Activated CD4-positive, alpha-beta T cell treated with anti-CD3 and anti-CD28 coated beads, Interleukin-10, Interleukin-2, amounts not matched to agents 100 ng/mL and 50 ng/mL, durations not matched to agents 16 hours and 8 hours (primary cell): Measurements from ENCODE around the gene ATP2B2.

Experiments used
- DNase-seq: peaks from one replicate; pipeline ENCODE4 v3.0.0-alpha.2; 2020

ATP2B2 gene

GRCh38 chr3:10468613-10469354 lies 36.6 kb downstream of the ATP2B2 start:
- DNase-seq = no peak

GRCh38 chr3:10467904-10468612 lies 37.3 kb downstream of the ATP2B2 start:
- DNase-seq = no peak

- no peak for DNase-seq
These were observed 38.2 kb downstream of the ATP2B2 start for GRCh38 chr3:10467204-10467603.

- DNase-seq = no peak
These were observed 39.2 kb downstream of the ATP2B2 start for GRCh38 chr3:10466186-10466585.

GRCh38 chr3:10465161-10465560 lies 40.2 kb downstream of the ATP2B2 start:
- DNase-seq = no peak

DNA sequence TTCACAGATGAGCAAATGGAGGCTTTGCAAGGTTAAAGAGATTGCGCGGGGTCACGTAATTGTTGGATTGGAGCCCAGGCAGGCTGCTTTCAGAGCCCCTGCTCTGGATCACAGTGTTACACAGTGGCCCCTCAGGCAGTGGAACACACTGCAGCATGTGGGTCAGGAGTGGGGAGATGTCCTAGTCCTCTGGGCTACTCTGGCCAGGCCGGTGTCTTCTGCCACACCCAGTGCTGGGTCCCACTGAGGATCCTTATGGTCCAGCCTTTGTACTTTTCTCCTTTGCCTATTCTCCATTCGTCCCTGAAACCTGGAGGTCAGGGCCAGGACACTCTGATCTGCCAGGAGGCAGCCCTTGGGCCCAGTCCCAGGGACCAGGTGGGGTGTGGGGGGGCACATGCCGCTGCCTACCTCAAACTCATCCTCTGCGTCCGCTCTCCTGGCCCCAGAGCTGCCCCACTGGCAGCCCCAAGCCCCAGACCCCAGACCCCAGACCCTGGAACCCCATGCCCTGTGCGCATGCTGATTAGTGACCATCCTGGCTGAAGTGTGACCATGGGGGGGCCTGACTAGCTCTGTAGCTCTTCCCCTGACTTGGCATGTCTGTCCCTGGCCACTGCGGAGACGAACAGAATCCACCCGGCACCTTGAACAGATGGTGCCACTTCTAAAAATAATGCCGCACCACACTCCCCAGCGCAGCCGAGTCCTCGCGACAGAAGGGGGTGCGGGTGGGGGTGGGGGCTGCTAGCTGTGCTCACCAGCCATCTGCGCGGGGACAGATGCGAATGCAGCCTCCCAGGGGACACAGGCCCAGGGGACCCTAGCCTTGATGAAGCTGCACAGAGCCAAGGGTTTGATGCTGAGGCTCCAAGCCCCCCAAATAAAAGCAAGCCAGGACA lies 41.6 kb downstream of the ATP2B2 start:
- DNase-seq = no peak

DNA sequence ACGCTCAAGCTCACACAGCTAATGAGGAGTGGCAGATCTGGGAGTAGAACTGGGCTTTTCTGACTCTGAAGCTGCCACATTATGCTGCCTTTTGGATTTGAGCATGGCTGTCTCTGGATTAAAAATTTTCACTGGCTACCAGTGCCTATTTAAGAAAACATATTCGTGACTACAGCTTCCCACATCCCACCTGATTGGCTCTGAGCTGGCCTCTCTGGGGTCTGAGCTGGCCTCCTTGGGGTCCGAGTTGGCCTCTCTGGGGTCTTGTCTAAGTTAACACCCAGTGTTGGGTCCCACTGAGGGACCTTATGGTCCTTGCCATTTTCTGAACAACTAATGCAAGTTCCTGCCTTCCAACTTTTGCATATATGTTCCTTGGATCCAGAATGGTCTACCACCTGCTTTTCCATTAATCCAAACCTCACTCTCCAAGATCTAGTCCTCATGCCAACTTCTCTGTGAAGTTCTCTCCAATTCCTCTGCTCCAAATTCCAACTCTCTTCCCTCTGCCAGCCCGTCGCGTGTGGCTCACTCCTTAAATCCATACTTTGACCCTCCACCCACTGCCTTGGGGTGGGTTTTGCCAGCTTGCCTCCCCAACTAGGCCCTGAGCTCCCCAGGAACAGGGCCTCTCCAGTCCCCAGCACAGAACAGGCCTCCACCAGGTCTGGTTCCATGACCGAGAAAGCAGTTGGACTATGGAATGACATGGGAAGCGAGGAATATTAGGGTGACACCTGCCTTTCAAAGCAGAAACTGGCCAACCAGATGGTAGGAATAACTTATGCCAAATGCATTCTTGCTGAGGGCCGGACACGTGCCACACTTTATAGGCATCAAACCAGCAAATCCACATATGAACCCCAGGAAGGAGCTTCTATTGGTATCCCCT lies 42.5 kb downstream of the ATP2B2 start:
- DNase-seq = no peak

- no peak for DNase-seq
These were observed 44.3 kb downstream of the ATP2B2 start for GRCh38 chr3:10460951-10461545.

- DNase-seq = peak; percentile 47
These were observed 45.2 kb downstream of the ATP2B2 start for GRCh38 chr3:10459954-10460754.

DNA sequence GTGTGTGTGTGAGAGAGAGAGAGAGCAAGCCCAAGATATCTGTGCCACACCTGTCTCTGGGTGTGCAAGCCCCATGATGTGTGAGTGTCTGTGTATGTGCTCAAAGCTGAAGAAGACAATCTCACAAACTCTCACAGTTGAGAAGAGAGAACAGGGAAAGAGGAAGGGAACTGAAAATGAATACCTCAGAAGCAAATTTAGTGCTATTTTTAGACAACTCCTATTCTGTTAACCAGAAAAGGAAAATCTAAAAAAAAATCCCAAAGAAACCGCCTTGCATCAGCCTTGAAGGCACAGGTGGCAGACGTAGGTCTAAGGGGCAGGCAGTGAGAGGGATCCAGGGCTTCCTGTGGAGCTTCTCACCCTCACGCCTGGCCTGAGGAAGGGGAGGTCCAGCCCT lies 47.8 kb downstream of the ATP2B2 start:
- DNase-seq = no peak

DNA sequence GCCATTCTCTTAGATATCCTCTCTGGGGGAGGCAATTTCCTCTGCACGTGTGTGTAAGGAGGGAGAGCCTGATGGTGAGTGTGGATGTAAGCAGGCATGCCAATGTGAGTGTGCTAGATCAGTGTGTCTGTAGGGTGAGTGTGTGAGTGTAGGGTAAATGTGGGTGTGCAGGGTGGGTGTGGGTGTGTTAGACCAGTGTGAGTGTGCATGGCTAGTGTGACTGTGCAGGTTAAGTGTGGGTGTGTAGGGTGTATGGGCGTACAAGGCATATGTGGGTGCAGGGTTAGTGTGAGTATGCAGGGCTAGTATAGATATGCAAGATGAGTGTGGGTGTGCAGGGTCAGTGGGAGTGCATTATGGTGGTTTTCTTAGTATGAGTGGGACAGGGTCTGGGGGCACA lies 48.4 kb downstream of the ATP2B2 start:
- no peak for DNase-seq

- DNase-seq = no peak
These were observed 49.9 kb downstream of the ATP2B2 start for GRCh38 chr3:10455545-10455914.

- no peak for DNase-seq
These were observed 50.4 kb downstream of the ATP2B2 start for GRCh38 chr3:10454907-10455544.

DNA sequence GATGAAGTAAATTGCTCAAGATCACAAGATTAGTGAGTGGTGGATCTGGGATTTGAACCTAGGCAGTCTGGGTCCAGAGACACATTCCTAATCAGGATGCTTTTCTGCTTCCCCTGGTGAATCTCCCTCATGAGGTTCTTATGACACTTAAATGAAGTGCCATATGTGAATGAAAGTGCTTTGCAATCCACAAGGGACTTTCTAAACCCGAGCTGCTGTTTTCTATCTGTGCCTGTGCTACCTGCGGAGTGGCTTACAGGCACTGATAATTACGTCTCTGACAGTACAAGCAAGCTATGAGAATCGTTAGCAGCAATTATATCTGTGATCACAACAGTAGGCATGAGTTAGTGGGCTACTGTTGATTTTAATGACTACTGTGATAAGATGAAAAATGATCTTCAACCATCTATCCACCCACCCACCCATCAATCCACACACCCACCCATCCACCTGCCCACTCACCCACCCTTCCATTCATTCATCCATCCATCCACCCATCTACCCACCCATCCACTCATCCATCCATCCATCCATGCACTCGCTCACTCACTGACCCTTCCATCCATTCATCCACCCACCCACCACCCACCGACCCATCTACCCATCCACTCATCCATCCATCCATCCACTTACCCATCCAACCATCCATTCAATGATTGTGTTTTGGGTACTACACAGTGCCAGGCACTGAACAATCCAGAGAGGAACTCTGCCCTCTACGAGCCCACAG lies 51.8 kb downstream of the ATP2B2 start:
- no peak for DNase-seq

DNA sequence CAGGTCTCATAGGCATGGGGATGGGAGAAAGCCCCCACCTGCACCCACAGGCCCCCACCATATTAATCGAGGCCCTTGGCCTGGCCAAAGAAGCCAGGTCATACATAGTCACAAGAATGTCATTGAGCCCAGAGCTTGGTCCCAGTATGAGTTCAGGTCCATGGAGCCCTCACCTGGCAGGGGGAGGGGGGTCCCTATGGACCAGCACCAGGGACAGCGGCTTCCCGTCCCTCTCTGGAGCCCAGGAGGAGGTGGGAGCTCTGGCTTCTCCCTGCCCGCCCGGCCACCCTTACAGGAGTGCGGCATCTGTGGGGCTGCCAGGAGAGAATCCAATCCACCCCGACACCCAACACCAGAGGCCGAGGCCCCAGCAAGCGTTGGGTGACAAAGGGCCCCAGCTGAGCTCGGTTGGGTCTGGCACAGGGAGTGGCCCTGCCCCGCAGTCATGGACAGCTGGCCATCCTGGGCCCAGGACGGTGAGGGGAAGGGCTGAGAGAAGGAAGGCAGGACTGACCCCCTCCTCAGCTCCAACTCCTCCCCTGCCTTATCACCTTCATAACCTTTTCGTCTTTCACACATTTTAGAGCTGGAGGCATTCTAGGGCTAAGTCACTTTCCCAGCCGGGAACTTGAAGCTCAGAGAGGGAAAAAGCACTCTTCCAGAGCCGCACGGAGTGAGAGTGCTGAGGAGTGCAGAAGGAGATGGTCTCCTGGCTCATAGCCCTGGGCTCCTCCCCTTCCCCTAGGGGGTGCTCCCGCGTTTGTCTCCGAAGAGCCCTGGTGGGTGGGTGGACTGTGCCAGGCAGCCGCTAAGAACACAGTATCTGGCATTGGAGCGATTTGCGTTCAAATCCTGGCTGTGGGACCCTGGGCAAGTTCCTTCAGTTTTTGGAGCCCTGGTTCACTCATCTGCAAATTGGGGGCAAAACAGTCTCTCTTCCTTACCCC lies 54.6 kb downstream of the ATP2B2 start:
- no peak for DNase-seq

GRCh38 chr3:10449436-10449835 lies 56.0 kb downstream of the ATP2B2 start:
- DNase-seq = no peak

DNA sequence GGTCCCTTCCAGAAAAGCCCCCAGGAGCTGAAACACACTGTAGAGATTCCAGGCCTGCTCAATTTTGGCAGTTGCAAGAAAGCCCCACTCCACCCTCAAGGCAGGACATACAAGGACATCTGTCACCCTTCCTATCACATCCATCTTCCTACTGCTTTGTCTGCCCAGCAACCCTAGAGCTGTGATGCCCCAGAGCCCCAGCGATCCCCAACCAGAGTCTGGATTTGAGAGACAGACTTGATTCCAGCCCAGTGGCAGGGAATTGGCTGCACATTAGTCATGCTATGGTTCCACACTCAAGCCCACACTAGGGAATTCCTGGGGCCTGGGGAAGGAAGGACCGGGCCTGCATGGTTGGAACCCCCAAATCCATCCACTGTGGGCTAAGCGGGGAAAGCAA lies 56.8 kb downstream of the ATP2B2 start:
- DNase-seq = no peak

GRCh38 chr3:10447527-10448260 lies 57.7 kb downstream of the ATP2B2 start:
- no peak for DNase-seq
